Activated naive CD4-positive, alpha-beta T cell treated with anti-CD3 and anti-CD28 coated beads for 36 hours (primary cell): ENCODE results near the gene PKN2. TPM values are rescaled to one million over a fixed set of nuclear protein-coding genes. Genes with fewer than 3 reads are reported as not detected.

ENCODE experiments used
- CTCF ChIA-PET: fragments of 350-600 bp; sonication (Branson Sonifier 250); formaldehyde crosslinking; loops from one replicate; lab custom pipeline; 2021; ENCODE audit warnings: antibody characterized with exemption; lab: Charles Lee
- DNase-seq: peaks from one replicate; pipeline ENCODE4 v3.0.0-alpha.2; 2020
- H3K27ac Mint-ChIP-seq: one replicate; pipeline ENCODE4 v1.8.0; 2021; ENCODE audit warnings: mild to moderate bottlenecking, mixed read lengths
- H3K27me3 Mint-ChIP-seq: one replicate; pipeline ENCODE4 v1.8.0; 2021; ENCODE audit warnings: low read depth, mixed read lengths
- H3K36me3 Mint-ChIP-seq: one replicate; pipeline ENCODE4 v1.8.0; 2021; ENCODE audit warnings: low read depth, mixed read lengths
- H3K4me1 Mint-ChIP-seq: one replicate; pipeline ENCODE4 v1.8.0; 2021; ENCODE audit warnings: low read depth, mixed read lengths
- H3K4me3 Mint-ChIP-seq: one replicate; pipeline ENCODE4 v1.8.0; 2021; ENCODE audit warnings: mild to moderate bottlenecking, moderate library complexity, mixed read lengths
- H3K9me3 Mint-ChIP-seq: one replicate; pipeline ENCODE4 v1.8.0; 2021; ENCODE audit warnings: mixed read lengths
- intact Hi-C: fragments of 100-400 bp; cut with micrococcal nuclease; formaldehyde crosslinking; loops from one replicate; pipeline ENCODE4 v1.15.1; 2023
- total RNA-seq, 2 experiments: library from RNA; stranded (reverse); gene quantifications; one replicate each; pipeline ENCODE4 v1.2.3, GENCODE V29; 2021

Gene PKN2
- total RNA-seq, 2 experiments from 2014 or later: 17.2 to 17.9 TPM

DNA sequence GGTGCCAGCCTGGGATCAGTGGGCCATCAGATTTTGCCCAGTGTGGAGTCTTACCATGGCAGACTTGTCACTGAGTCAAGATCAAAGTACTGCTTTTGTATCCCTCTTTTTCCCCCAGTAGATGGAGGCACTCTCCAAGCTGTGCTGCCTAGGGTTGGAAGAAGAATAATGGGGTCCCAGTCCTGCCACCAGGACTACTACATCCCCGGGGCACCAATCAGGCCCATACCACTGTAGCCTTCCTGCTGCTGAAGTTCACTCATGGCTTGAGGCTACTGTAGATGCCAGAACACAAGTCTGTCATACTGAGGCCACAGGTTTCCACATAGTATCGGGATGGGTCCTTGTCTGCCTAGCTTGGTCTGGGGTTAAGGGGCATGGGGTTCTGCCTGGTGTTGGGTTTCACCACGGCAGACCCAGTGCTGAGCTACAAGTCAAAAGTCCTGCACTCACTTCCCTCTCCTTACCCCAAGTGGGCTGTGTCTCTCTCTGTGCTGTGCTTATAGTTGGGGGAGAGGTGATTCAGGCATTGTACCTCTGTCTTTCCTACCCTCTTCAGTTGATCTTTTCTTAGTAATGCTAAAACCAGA lies 53.4 kb downstream of the PKN2 start:
- Mint-ChIP-seq H3K27me3 (no peaks in the 10 kb centered on the region), H3K4me1 (peaks cover 9% of the 10 kb centered on the region), H3K9me3 (peaks cover 23% of the 10 kb centered on the region), H3K4me3 (no peak overlapping the region), H3K27ac (no peak overlapping the region), H3K36me3 (peaks cover 30% of the 10 kb centered on the region)
- intact Hi-C loops: no loop called here
- CTCF ChIA-PET: interaction anchor here (0.8 kb wide), 1 partner anchor 74 kb away, joined by 3 read pairs; no protein-coding TSS in a partner anchor
- no peak for DNase-seq

DNA sequence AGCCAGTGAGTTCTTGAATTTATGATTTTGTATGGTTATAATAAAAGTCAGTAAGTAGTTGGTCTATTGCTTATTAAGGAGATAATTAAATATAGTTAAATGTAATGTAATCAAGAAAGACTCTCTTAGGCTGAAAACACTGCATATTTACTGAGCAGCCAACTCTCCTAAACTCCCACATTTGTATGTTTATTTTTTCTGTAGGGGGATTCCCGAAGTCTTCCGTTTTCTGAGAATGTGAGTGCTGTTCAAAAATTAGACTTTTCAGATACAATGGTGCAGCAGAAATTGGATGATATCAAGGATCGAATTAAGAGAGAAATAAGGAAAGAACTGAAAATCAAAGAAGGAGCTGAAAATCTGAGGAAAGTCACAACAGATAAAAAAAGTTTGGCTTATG lies 56.7 kb downstream of the PKN2 start:
- CTCF ChIA-PET: no interaction called here
- peaks cover 25% of the 10 kb centered on the region for H3K36me3 Mint-ChIP-seq
- H3K4me1 Mint-ChIP-seq: peaks cover 11% of the 10 kb centered on the region
- no peak overlapping the region for H3K4me3 Mint-ChIP-seq
- H3K27me3 Mint-ChIP-seq: no peaks in the 10 kb centered on the region
- intact Hi-C loops: no loop called here
- peaks cover 3% of the 10 kb centered on the region for H3K9me3 Mint-ChIP-seq
- DNase-seq: no peak
- no peak overlapping the region for H3K27ac Mint-ChIP-seq

DNA sequence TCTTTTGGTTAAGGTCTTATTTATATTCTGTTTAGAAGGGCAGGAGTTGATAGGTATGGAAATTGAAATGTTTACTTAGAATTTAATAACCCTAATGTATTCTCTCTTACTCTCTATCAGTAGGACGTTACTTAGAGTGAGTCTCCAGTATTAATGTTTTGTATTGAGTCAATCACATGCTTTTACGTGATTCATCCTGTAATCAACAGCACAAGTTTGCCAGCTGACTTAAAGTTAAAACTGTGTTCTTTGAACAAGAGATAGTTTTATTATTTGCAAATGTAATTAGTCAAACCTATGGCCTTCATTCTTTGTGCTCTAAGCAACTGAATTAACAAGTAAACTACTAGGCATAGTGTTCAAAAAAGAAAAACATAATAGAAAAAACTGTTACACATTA lies 57.3 kb downstream of the PKN2 start:
- no peak overlapping the region for H3K27ac Mint-ChIP-seq
- H3K27me3 Mint-ChIP-seq: no peaks in the 10 kb centered on the region
- no peak overlapping the region for H3K4me3 Mint-ChIP-seq
- peaks cover 11% of the 10 kb centered on the region for H3K4me1 Mint-ChIP-seq
- peaks cover 24% of the 10 kb centered on the region for H3K36me3 Mint-ChIP-seq
- intact Hi-C loops: no loop called here
- DNase-seq: no peak
- CTCF ChIA-PET: no interaction called here
- H3K9me3 Mint-ChIP-seq: no peaks in the 10 kb centered on the region

DNA sequence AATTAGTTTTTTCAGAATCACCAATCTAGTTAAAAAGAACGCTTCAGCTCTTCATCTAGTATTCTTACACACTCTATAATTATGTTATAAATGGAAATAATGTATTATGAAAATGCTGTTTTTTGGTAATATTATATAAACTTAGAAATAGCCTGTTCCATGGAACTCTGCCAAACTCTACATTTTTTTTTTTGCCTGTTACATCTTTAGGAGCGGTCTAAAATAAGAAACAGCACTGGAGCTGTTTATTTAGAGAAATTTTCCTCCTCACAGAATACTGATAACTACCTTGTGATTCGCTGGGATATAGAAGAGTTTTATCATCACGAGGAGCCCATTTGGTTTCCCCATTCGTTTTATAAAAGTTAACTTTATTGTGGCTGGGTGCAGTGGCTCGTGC lies 58.5 kb downstream of the PKN2 start:
- no peak for DNase-seq
- Mint-ChIP-seq H3K4me3 (no peak overlapping the region), H3K4me1 (peaks cover 9% of the 10 kb centered on the region), H3K9me3 (no peaks in the 10 kb centered on the region), H3K36me3 (peaks cover 30% of the 10 kb centered on the region), H3K27me3 (no peaks in the 10 kb centered on the region), H3K27ac (no peak overlapping the region)
- CTCF ChIA-PET: no interaction called here
- intact Hi-C loops: no loop called here

DNA sequence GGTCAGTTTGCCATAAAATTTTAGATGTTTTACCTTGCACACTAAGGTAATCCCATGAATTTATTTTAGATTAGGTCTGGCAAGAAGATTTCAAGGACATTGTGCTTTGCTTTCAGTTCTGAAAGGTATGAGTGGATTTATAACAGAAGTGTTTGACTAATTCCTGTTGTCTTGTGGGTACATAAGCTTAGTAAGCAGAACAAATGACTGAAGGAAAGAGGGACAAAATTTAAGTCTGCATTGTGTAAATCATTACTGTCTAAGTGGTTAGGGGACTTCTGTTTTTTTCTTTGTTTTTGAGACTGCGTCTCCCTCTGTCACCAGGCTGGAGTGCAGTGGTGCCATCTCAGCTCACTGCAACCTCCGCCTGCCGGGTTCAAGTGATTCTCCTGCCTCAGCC lies 60.1 kb downstream of the PKN2 start:
- no peaks in the 10 kb centered on the region for H3K27me3 Mint-ChIP-seq
- intact Hi-C loops: loop anchor here (2.0 kb wide), 1 partner anchor 19 kb away; no protein-coding TSS in a partner anchor
- H3K36me3 Mint-ChIP-seq: peaks cover 28% of the 10 kb centered on the region
- no peak overlapping the region for H3K4me3 Mint-ChIP-seq
- DNase-seq: no peak
- CTCF ChIA-PET: no interaction called here
- peaks cover 3% of the 10 kb centered on the region for H3K4me1 Mint-ChIP-seq
- H3K9me3 Mint-ChIP-seq: no peaks in the 10 kb centered on the region
- no peak overlapping the region for H3K27ac Mint-ChIP-seq

DNA sequence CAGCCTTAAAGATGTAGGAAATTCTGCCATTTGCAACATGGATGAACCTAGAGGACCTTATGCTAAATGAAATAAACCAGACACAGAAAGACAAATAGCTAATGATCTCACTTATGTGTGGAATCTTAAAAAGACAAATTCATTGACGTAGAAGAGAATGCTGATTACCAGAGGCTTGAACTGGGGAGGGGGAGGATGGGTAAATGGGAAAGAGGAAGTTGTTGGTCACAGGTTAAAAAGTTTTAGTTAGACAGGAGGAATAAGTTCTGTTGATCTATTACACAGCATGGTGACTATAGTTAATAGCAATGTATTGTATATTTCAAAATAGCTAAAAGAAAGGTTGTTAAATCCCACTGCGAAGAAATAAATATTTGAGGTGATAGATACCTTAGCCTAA lies 62.8 kb downstream of the PKN2 start:
- intact Hi-C loops: no loop called here
- CTCF ChIA-PET: no interaction called here
- Mint-ChIP-seq H3K27me3 (no peaks in the 10 kb centered on the region), H3K9me3 (no peaks in the 10 kb centered on the region), H3K4me1 (peaks cover 3% of the 10 kb centered on the region), H3K27ac (no peak overlapping the region), H3K36me3 (peaks cover 26% of the 10 kb centered on the region), H3K4me3 (no peak overlapping the region)
- DNase-seq: no peak

DNA sequence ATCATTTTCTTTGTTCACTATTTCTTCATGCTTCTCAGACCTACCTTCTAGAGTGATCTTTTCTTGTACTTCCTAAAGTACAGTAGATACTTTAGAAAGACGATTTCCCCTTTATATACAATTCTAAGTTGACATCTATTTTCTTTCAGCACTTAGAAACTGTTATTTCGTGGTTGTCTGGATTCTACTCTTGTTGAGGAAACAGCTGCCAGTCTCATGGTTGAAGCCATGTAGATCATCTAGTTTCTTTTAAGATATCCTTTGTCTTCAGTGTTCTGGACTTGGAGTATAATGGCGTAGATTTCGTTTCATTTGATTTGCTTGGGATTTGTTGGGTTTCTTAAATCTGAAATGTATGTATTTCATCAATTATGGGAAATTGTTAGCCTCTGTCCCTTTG lies 67.6 kb downstream of the PKN2 start:
- no peak overlapping the region for H3K4me3 Mint-ChIP-seq
- intact Hi-C loops: no loop called here
- H3K36me3 Mint-ChIP-seq: peaks cover 15% of the 10 kb centered on the region
- no peaks in the 10 kb centered on the region for H3K4me1 Mint-ChIP-seq
- CTCF ChIA-PET: no interaction called here
- no peak overlapping the region for H3K27ac Mint-ChIP-seq
- no peak for DNase-seq
- no peaks in the 10 kb centered on the region for H3K9me3 Mint-ChIP-seq
- H3K27me3 Mint-ChIP-seq: no peaks in the 10 kb centered on the region

DNA sequence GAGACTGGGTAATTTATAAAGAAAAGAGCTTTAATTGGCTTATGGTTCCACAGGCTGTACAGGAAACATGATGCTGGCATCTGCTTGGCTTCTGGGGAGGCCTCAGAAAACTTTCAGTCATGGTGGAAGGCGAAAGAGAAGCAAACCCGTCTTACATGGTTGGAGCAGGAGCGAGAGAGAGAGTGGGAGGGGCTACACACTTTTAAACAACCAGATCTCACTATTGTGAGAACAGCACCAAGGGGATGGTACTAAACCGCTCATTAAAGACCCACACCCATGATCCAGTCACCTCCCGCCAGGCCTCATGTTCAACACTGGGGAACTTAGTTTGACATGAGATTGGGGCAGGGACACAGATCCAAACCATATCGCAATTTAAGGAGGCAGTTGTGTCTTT lies 69.4 kb downstream of the PKN2 start:
- H3K9me3 Mint-ChIP-seq: no peaks in the 10 kb centered on the region
- H3K36me3 Mint-ChIP-seq: peaks cover 13% of the 10 kb centered on the region
- CTCF ChIA-PET: no interaction called here
- intact Hi-C loops: no loop called here
- no peak overlapping the region for H3K4me3 Mint-ChIP-seq
- no peaks in the 10 kb centered on the region for H3K27me3 Mint-ChIP-seq
- no peak overlapping the region for H3K27ac Mint-ChIP-seq
- no peaks in the 10 kb centered on the region for H3K4me1 Mint-ChIP-seq
- DNase-seq: no peak

DNA sequence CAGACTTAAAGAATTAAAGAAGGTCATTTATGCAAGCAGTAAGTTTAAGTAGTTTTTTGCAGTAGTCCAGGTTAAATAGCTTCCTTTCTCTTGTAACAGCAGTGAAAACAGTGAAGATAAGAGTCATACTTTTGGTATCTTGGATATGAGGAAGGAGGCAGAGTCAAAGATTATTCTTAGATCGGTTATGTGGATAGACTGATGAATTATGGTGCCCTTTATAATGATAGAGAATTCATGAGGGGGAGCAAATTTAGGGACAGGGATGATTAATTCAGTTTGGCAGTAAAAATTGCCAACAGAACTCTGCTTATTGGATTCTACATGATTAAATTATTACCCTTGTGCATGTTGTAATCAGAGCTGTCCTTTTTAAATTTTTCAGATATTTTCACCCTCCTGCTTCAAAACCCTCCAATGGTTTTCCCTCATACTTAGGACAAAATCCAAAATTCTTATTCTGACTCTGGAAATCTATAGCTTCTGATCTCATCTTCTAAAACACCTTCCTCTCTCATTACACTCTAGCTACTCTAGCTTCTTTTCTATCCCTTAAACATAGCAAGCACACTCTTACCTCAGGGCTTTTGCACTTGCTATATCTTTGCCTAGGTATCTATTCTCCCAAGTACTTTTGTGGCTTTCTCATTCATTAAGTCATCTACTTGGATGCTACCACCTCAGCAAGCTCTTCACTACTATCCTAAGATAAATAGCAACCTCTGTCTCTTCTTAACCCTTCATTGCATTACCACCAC lies 79.8 kb downstream of the PKN2 start:
- Mint-ChIP-seq H3K27me3 (no peaks in the 10 kb centered on the region), H3K27ac (no peak overlapping the region), H3K4me1 (peaks cover 4% of the 10 kb centered on the region), H3K9me3 (no peaks in the 10 kb centered on the region), H3K36me3 (peaks cover 5% of the 10 kb centered on the region), H3K4me3 (no peak overlapping the region)
- intact Hi-C loops: loop anchor here (2.0 kb wide), 1 partner anchor 19 kb away; no protein-coding TSS in a partner anchor
- DNase-seq: no peak
- CTCF ChIA-PET: interaction anchor here (0.7 to 0.9 kb wide), 2 partner anchors 84 to 114 kb away, joined by 5 to 7 read pairs; no protein-coding TSS in a partner anchor

DNA sequence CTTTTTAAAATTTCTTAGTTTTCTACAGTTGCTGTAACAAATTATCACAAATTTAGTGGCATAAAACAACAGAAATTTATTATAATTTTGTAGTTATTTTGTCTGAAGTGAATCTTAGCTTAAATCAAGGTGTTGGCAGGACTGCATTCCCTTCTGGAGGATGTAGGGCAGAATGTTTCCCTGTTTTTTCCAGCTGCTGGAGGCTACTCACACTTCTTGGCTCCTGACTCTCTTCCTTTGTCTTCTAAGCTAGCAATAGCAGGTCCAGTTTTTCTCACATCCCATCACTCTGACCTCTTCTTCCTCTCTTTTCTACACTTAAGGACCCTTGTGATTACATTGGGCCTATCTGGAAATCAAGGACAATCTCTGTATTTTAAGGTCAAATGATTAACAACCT lies 84.1 kb downstream of the PKN2 start:
- H3K36me3 Mint-ChIP-seq: peaks cover 14% of the 10 kb centered on the region
- no peaks in the 10 kb centered on the region for H3K9me3 Mint-ChIP-seq
- no peak overlapping the region for H3K4me3 Mint-ChIP-seq
- H3K27ac Mint-ChIP-seq: no peak overlapping the region
- peaks cover 6% of the 10 kb centered on the region for H3K4me1 Mint-ChIP-seq
- CTCF ChIA-PET: interaction anchor here (0.7 to 1.2 kb wide), 2 partner anchors 32 to 109 kb away, joined by 3 to 5 read pairs; no protein-coding TSS in a partner anchor
- H3K27me3 Mint-ChIP-seq: no peaks in the 10 kb centered on the region
- intact Hi-C loops: no loop called here
- no peak for DNase-seq

DNA sequence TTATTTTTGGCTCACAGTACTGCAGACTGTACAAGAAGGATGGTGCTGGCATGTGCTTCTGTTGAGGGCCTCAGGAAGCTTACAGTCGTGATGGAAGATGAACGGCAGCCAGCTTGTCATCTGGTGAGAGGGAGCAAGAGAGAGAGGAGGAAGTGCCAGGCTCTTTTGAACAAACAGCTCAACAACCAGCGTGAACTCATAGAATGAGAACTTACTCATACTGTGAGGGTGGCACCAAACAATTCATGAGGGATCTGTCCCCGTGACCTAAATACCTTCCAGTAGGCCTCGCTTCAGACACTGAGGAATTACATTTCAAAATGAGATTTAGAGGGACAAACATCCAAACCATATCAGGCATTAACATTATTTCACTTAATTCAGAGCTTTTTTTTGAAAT lies 84.7 kb downstream of the PKN2 start:
- Mint-ChIP-seq H3K4me3 (no peak overlapping the region), H3K36me3 (peaks cover 16% of the 10 kb centered on the region), H3K9me3 (no peaks in the 10 kb centered on the region), H3K4me1 (peaks cover 12% of the 10 kb centered on the region), H3K27ac (no peak overlapping the region), H3K27me3 (no peaks in the 10 kb centered on the region)
- intact Hi-C loops: no loop called here
- CTCF ChIA-PET: interaction anchor here (0.7 to 1.2 kb wide), 2 partner anchors 33 to 108 kb away, joined by 3 to 5 read pairs; no protein-coding TSS in a partner anchor
- peak; percentile 6 for DNase-seq

DNA sequence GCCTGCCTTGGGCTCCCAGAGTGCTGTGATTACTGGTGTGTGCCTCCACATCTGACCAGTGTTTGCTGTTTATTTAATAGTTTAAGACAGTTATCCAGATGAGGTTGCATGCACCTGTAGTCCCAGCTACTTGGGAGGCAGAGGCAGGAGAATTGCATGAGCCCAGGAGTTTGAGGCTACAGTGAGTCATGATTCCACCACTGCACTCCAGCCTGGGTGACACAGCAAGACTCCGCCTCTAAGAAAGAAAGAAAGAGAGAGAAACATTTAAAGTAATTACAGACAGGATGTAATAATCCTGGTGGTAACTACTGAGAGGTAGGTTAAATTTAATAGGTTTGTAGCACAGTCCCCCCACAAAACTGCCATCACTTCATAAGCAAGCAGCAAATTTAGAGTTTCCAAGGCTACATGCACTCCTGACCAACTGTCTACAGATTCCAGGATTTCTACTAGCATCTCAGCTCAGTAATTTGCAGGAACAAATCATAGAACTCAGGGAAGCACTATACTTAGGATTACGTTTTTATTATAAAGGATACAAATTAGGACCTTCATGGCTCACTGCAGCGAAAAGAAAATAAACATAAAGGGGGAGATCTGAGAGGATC lies 89.6 kb downstream of the PKN2 start:
- CTCF ChIA-PET: interaction anchor here (0.5 to 1.1 kb wide), 2 partner anchors 103 to 194 kb away, joined by 3 read pairs; no protein-coding TSS in a partner anchor
- peaks cover 47% of the 10 kb centered on the region for H3K36me3 Mint-ChIP-seq
- H3K4me3 Mint-ChIP-seq: no peak overlapping the region
- intact Hi-C loops: loop anchor here (1.0 kb wide), 1 partner anchor 89 kb away; the partner anchor contains the start of gene PKN2
- peak; percentile 48 for DNase-seq
- no peaks in the 10 kb centered on the region for H3K9me3 Mint-ChIP-seq
- peak overlapping the region; percentile 76 for H3K27ac Mint-ChIP-seq
- no peaks in the 10 kb centered on the region for H3K27me3 Mint-ChIP-seq
- H3K4me1 Mint-ChIP-seq: peaks cover 27% of the 10 kb centered on the region
